Progenitor cell of endocrine pancreas (in vitro differentiated cells): ENCODE measurements around the gene SLC25A39. TPM values are rescaled to one million over a fixed set of nuclear protein-coding genes. Genes with fewer than 3 reads are reported as not detected.

Experiments
- DNase-seq: peaks from one replicate; pipeline ENCODE4 v3.0.0; 2021; ENCODE audit warnings: low spot score; ENCODE audit not compliant: unreplicated experiment
- H3K27ac Mint-ChIP-seq: 2 replicates; pipeline ENCODE4 v1.8.0; 2021; ENCODE audit warnings: mild to moderate bottlenecking, moderate library complexity, mixed read lengths
- H3K27me3 Mint-ChIP-seq: 2 replicates; pipeline ENCODE4 v1.8.0; 2021; ENCODE audit warnings: mixed read lengths
- H3K36me3 Mint-ChIP-seq: 2 replicates; pipeline ENCODE4 v1.8.0; 2022; ENCODE audit warnings: mixed read lengths; ENCODE audit not compliant: insufficient read depth
- H3K4me1 Mint-ChIP-seq: 2 replicates; pipeline ENCODE4 v1.8.0; 2021; ENCODE audit warnings: low read depth, mixed read lengths
- H3K4me3 Mint-ChIP-seq: 2 replicates; pipeline ENCODE4 v1.8.0; 2021; ENCODE audit warnings: low read depth, mild to moderate bottlenecking, moderate library complexity, mixed read lengths
- H3K9me3 Mint-ChIP-seq: 2 replicates; pipeline ENCODE4 v1.8.0; 2021; ENCODE audit warnings: low read depth, mixed read lengths
- total RNA-seq: library from RNA; stranded (reverse); gene quantifications from 2 replicates; pipeline ENCODE4 v1.2.1, GENCODE V29; 2021
- TF ChIP-seq, protein P1 (sequence below): fragments of 200-600 bp; sonication (generic); IDR thresholded peaks from one replicate; pipeline ENCODE4 v1.5.0; 2021; ENCODE audit warnings: antibody characterized with exemption, mild to moderate bottlenecking; ENCODE audit not compliant: unreplicated experiment

The SLC25A39 gene
- total RNA-seq, 1 donor from 2014 or later = 139 TPM

DNA sequence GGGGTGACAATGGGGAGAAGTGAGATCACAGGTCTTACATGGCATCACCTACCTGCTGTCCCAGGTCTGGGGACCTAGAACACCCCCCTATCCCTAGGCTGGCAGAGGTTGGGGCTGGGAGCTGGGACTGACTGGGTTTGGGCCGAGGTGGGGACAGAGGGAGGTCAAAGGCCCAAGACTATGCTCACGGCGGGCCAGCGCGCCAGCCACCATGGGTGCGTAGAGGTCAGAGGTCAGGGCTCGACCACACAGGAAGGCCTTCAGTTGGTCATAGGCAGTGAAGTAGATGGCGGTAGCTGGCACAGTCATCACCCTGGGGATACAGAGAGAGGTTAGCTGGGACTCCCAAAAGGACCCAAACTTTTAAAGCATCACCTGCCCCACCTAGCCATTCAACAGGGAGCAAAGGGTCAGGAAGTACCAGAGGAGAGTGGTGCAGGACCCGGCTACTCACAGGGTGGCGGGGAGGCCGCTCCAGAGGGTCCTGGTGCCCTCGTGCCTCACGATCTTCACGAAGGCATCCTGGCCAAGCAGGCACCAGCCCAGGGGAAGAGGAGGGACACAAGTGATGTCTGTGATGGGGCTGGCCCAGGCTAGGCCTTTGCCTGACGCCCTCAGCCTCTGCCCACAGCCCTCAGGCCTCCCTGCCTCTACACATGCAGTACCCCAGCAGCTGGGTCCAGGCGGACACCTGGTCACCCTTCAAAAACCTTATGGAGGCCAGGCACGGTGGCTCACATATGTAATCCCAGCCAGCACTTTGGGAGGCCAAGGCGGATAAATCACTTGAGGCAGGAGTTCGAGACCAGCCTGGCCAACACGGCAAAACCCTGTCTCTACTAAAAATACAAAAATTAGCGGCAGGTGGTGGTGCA is 3.1 kb downstream of the SLC25A39 start:
- Mint-ChIP-seq H3K4me3 (no peak overlapping the region), H3K27me3 (peaks cover 24% of the 10 kb centered on the region)

DNA sequence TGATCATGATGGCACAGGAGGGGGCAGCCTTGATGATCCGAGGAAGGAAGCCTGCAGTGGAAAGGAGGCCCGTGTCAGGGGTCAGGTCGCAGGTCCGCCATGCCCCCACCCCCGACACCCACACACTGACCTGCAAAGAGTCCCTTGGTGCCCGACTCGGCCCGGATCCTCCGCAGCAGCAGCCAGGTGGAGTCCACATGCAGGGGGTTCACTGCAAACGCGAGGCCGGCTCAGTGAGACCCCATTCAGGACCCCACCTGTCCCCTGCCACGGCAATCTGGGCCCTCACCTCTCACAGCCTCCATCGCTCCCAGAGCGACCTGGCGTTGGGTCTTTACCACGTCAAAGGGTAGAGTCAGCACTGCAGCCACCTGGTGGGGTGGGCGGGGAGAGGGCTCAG is 4.6 kb downstream of the SLC25A39 start:
- no peaks in the 10 kb centered on the region for H3K9me3 Mint-ChIP-seq
- H3K27ac Mint-ChIP-seq = no peak overlapping the region
- peaks cover 3% of the 10 kb centered on the region for H3K36me3 Mint-ChIP-seq
- peaks cover 14% of the 10 kb centered on the region for H3K4me1 Mint-ChIP-seq
- H3K27me3 Mint-ChIP-seq = peaks cover 28% of the 10 kb centered on the region
- TF ChIP-seq, protein P1, sequence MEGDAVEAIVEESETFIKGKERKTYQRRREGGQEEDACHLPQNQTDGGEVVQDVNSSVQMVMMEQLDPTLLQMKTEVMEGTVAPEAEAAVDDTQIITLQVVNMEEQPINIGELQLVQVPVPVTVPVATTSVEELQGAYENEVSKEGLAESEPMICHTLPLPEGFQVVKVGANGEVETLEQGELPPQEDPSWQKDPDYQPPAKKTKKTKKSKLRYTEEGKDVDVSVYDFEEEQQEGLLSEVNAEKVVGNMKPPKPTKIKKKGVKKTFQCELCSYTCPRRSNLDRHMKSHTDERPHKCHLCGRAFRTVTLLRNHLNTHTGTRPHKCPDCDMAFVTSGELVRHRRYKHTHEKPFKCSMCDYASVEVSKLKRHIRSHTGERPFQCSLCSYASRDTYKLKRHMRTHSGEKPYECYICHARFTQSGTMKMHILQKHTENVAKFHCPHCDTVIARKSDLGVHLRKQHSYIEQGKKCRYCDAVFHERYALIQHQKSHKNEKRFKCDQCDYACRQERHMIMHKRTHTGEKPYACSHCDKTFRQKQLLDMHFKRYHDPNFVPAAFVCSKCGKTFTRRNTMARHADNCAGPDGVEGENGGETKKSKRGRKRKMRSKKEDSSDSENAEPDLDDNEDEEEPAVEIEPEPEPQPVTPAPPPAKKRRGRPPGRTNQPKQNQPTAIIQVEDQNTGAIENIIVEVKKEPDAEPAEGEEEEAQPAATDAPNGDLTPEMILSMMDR = no peak
- no peak for DNase-seq
- no peak overlapping the region for H3K4me3 Mint-ChIP-seq

More for the DNA sequence above, 3.1 kb downstream of the SLC25A39 start:
- DNase-seq = no peak
- TF ChIP-seq, protein P1 = no peak
- no peak overlapping the region for H3K27ac Mint-ChIP-seq
- peaks cover 3% of the 10 kb centered on the region for H3K36me3 Mint-ChIP-seq
- H3K4me1 Mint-ChIP-seq = peaks cover 5% of the 10 kb centered on the region
- no peaks in the 10 kb centered on the region for H3K9me3 Mint-ChIP-seq

DNA sequence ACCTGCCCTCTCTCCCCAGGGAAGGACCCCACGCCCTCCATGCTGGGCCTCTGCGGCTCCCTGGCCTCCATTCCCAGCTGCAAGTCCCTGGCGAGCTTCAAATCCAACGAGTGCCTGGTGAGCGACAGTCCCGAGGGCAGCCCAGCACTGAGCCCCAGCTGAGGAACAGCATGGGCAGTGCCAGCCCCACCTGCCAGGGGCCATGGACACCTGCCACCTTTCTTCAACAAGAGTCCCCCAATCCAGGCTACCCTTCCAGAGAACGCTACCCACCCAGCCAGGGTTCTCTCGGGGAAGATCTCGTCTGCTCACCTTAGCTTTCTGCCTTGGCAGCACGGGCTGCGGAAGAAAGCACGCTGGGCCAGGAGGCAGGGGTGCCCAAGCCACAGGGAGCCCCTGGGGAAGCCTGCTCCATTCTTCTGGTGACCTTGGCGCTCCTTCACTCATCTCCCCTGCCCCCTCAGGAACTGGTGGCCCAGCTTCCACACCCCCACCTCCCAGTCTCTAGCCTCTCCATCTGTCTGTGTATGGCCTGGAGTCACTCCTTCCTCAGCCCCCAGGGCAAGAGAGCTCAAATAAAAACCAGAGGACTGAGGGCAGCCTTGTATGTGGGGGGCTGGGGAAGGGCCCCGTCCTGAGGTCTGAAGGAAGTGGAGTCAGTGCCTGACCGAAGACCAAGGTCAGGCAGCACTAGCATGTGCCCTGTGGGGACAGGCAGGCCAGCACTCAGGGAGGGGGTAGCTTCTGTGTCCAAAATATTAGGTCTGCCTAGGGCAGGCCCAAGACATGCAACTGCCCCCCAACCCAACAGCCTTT is 6.3 kb downstream of the SLC25A39 start:
- peaks cover 43% of the 10 kb centered on the region for H3K27me3 Mint-ChIP-seq
- no peak overlapping the region for H3K4me3 Mint-ChIP-seq
- DNase-seq = no peak
- H3K27ac Mint-ChIP-seq = peak overlapping the region; percentile 80
- H3K4me1 Mint-ChIP-seq = peaks cover 9% of the 10 kb centered on the region
- H3K9me3 Mint-ChIP-seq = no peaks in the 10 kb centered on the region
- TF ChIP-seq, protein P1 = no peak
- peaks cover 3% of the 10 kb centered on the region for H3K36me3 Mint-ChIP-seq

DNA sequence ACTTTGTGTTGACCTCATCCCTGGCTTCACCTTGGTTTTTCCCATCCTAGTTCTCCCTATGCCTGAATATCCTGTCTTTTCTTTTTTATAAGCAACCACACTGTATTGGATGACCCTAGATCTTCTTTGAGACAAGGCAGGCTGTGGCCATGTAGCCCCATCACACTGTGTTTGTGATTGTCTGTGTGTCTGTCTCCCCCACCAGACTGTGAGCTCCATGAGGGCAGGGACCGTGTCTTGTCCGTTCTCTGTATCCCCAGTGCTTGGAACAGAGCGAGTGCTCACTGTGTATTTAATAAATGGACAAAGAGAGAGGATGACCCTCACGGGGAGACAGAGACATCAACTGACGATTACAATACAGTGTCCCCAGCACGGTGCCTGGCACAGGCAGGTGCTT is 7.1 kb downstream of the SLC25A39 start:
- peaks cover 3% of the 10 kb centered on the region for H3K36me3 Mint-ChIP-seq
- no peak overlapping the region for H3K4me3 Mint-ChIP-seq
- TF ChIP-seq, protein P1 = no peak
- H3K4me1 Mint-ChIP-seq = peaks cover 9% of the 10 kb centered on the region
- H3K27ac Mint-ChIP-seq = peak overlapping the region; percentile 51
- no peaks in the 10 kb centered on the region for H3K9me3 Mint-ChIP-seq
- H3K27me3 Mint-ChIP-seq = peaks cover 49% of the 10 kb centered on the region
- DNase-seq = no peak
